Measurements from ENCODE around the gene ADPRHL1. TPM values are rescaled to one million over a fixed set of nuclear protein-coding genes. Genes with fewer than 3 reads are reported as not detected.

The ADPRHL1 gene
- total RNA-seq, 1 experiment from 2014 or later: 11.5 TPM

GRCh38 chr13:113358653-113359190, 94.6 kb downstream of the ADPRHL1 start:
- CTCF ChIA-PET: no interaction called here
- H3K27ac ChIP-seq: no peak overlapping the region
- no TSS peak for BruUV-seq (replicated peaks)

GRCh38 chr13:113357529-113357928, 95.8 kb downstream of the ADPRHL1 start:
- Histone ChIP-seq H3K9me2 (ENCODE audit: insufficient read depth) (no peaks in the 10 kb centered on the region), H3K4me1 (replicated peaks; ENCODE audit: insufficient read depth) (no peaks in the 10 kb centered on the region; the same call in 1 of the 2 replicates), H3K27me3 (ENCODE audit: insufficient read depth, low read depth) (no peaks in the 10 kb centered on the region), H3K4me3 (no peak overlapping the region), H3F3A (ENCODE audit: insufficient read depth, low read depth) (peaks cover 16% of the 10 kb centered on the region; the same call in 1 of the 2 replicates), H3K4me2 (no peak overlapping the region), H3K27ac (no peak overlapping the region), H3K36me3 (ENCODE audit: low read depth) (no peaks in the 10 kb centered on the region), H3K79me2 (ENCODE audit: low read depth) (no peaks in the 10 kb centered on the region), H4K20me1 (ENCODE audit: insufficient read depth) (0 out of 2 replicates have a peak, but pooled peaks cover 1% of the 10 kb centered on the region), H2AFZ (no peak overlapping the region), H3K9me3 (ENCODE audit: insufficient read depth, low read depth) (no peaks in the 10 kb centered on the region)
- intact Hi-C loops (cut with micrococcal nuclease; ENCODE audit: unreplicated experiment): no loop called here
- no peak for DNase-seq
- POLR2A ChIA-PET (ENCODE audit: unreplicated experiment): no interaction called here
- TF ChIP-seq EZH2 (IDR thresholded peaks at IDR 0.05; ENCODE audit: low read depth): no peak
- no peak for TF ChIP-seq CTCF (conservative IDR thresholded peaks at IDR 0.05)
- CTCF ChIA-PET: no interaction called here
- BruUV-seq (replicated peaks): no TSS peak

More at GRCh38 chr13:113358653-113359190, 94.6 kb downstream of the ADPRHL1 start:
- Histone ChIP-seq H3K4me1 (replicated peaks; ENCODE audit: insufficient read depth) (no peaks in the 10 kb centered on the region; the same call in 1 of the 2 replicates), H3K4me2 (no peak overlapping the region), H3K36me3 (ENCODE audit: low read depth) (no peaks in the 10 kb centered on the region), H2AFZ (no peak overlapping the region), H3K4me3 (no peak overlapping the region), H3K9me2 (ENCODE audit: insufficient read depth) (no peaks in the 10 kb centered on the region), H3K79me2 (ENCODE audit: low read depth) (peaks cover 4% of the 10 kb centered on the region; the same call in 1 of the 2 replicates), H3K27me3 (ENCODE audit: insufficient read depth, low read depth) (no peaks in the 10 kb centered on the region), H3F3A (ENCODE audit: insufficient read depth, low read depth) (peaks cover 18% of the 10 kb centered on the region; the same call in 1 of the 2 replicates), H3K9me3 (ENCODE audit: insufficient read depth, low read depth) (no peaks in the 10 kb centered on the region), H4K20me1 (ENCODE audit: insufficient read depth) (0 out of 2 replicates have a peak, but pooled peaks cover 5% of the 10 kb centered on the region)
- no peak for DNase-seq
- TF ChIP-seq CTCF (conservative IDR thresholded peaks at IDR 0.05) (no peak), EZH2 (IDR thresholded peaks at IDR 0.05; ENCODE audit: low read depth) (no peak)
- intact Hi-C loops (cut with micrococcal nuclease; ENCODE audit: unreplicated experiment): no loop called here
- POLR2A ChIA-PET (ENCODE audit: unreplicated experiment): no interaction called here

- Histone ChIP-seq H3K36me3 (ENCODE audit: low read depth) (no peaks in the 10 kb centered on the region), H3K4me2 (no peak overlapping the region), H3K4me3 (no peak overlapping the region), H3F3A (ENCODE audit: insufficient read depth, low read depth) (peaks cover 15% of the 10 kb centered on the region; the same call in 1 of the 2 replicates), H4K20me1 (ENCODE audit: insufficient read depth) (peaks cover 3% of the 10 kb centered on the region; the same call in 1 of the 2 replicates), H3K27me3 (ENCODE audit: insufficient read depth, low read depth) (no peaks in the 10 kb centered on the region), H3K9me2 (ENCODE audit: insufficient read depth) (no peaks in the 10 kb centered on the region), H3K27ac (no peak overlapping the region), H3K79me2 (ENCODE audit: low read depth) (no peaks in the 10 kb centered on the region), H3K9me3 (ENCODE audit: insufficient read depth, low read depth) (no peaks in the 10 kb centered on the region), H3K4me1 (replicated peaks; ENCODE audit: insufficient read depth) (no peaks in the 10 kb centered on the region), H2AFZ (no peak overlapping the region)
- DNase-seq: no peak
- intact Hi-C loops (cut with micrococcal nuclease; ENCODE audit: unreplicated experiment): no loop called here
- CTCF ChIA-PET: no interaction called here
- POLR2A ChIA-PET (ENCODE audit: unreplicated experiment): no interaction called here
- no TSS peak for BruUV-seq (replicated peaks)
- no peak for TF ChIP-seq CTCF (conservative IDR thresholded peaks at IDR 0.05)
- TF ChIP-seq EZH2 (IDR thresholded peaks at IDR 0.05; ENCODE audit: low read depth): no peak
Observed at GRCh38 chr13:113356596-113356995, 96.7 kb downstream of the ADPRHL1 start.
